ENCODE results near the gene FLYWCH2.
"Not testable (repeated sequence)": the region's sequence is repeated elsewhere in the genome, so short reads cannot be mapped to it uniquely, and the experiment has no call there.

Gene FLYWCH2

DNA sequence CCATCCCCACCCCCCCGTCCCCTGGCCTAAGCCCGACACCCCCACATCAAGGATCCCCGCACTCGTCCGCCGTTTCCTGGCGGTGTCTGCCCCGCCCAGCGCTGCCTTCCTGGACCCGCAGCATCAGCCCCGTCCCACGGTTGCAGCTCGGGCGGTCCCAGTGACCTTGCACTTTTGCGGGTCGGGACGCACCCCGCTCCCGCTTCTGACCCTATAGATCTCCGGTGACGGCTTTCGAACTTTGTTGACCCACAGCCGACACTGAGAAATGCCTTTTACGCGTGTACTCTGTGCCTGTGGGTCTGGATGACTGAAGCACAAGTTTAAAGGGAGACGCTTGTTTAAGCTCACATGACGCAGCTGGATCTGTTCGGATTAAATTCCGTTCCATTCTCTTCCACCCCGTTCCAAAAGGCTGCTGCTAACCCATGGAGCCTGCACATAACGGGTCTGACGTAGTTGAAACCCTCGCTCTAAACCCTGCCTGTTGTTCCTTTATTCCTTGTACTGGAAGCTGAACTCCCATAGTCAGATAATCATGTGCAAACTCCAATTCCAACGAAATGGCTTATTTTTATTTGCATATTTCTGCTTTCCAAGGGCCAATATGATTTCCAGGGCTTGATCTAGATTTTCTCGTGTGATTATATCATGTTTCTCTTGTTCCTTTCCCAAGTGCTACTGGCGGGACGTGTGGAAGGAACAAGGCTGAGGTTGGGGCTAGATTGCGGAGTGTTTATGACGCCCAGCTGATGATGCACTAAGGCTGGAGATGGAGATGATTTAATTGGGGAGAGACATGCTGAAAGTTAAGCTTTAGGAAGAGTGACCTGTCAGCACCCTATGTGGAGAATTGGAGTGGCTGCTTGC is 29.6 kb downstream of the FLYWCH2 start:
- no peak for DNase-seq (ENCODE audit: low read depth in 2 of 2)

DNA sequence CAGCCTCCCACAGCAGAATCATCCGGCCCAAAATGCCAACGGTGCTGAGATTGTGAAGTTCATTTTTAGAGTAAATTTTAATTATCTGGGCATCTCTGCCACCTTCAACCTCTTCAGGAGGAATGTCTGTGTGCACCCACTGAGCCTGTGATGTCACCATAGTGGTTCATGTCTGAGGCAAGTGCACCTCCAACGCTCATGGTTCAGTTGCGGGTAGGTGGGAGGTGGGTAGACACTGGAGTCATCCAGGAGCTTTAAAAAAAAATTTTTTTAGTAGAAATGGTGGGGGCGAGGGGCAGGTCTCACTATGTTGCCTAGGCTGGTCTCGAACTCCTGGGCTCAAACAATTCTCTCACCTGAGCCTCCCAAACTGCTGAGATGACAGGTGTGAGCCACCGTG is 30.6 kb downstream of the FLYWCH2 start:
- DNase-seq (ENCODE audit: low read depth in 2 of 2), result no peak

DNA sequence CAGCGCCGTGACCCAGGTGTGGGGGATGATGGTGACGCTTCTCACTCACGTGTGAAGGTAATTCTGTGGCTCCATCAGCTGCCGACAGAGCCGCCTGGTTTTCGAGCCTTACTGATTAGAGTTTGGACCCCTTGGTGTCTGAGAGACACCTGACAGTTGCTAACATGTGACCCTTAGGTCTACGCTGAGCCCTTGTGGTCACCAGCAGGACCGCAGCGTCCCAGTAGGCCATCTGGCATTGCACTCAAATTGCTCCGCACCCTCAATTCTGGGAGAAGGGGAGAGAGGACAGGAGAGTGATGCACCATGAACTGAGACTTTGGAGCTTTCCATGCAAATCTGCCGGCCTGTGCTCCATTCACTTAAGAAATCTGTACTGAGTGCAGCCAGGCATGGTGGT is 31.2 kb downstream of the FLYWCH2 start:
- DNase-seq (ENCODE audit: low read depth in 2 of 2), result no peak

DNA sequence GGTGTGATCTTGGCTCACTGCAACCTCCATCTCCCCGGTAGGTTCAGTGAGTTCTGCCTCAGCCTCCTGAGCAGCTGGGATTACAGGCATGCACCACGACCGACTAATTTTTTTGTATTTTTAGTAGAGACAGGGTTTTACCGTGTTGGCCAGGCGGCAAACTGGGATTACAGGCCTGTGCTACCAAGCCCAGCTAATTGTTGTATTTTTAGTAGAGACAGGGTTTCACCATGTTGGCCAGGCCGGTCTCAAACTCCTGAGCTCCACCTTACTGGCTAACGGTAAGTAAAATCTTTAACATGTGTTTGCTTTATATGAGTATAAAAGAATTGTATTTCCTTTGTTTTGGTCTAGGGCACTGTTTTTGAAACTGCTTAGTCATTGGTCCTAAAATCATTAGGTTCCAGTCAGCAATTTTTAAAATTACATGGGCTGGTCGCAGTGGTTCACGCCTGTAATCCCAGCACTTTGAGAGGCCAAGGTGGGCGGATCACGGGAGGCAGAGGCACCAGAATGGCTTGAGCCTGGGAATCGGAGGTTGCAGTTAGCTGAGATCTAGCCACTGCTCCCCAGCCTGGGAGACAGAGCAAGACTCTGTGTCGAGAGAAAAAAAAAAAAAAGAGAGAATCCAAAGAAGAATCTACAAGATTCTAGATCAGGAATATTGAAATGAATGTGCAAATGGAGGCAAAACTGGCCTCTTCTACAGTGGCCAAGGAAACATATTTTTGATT is 32.3 kb downstream of the FLYWCH2 start:
- no peak for DNase-seq (ENCODE audit: low read depth in 2 of 2)

DNA sequence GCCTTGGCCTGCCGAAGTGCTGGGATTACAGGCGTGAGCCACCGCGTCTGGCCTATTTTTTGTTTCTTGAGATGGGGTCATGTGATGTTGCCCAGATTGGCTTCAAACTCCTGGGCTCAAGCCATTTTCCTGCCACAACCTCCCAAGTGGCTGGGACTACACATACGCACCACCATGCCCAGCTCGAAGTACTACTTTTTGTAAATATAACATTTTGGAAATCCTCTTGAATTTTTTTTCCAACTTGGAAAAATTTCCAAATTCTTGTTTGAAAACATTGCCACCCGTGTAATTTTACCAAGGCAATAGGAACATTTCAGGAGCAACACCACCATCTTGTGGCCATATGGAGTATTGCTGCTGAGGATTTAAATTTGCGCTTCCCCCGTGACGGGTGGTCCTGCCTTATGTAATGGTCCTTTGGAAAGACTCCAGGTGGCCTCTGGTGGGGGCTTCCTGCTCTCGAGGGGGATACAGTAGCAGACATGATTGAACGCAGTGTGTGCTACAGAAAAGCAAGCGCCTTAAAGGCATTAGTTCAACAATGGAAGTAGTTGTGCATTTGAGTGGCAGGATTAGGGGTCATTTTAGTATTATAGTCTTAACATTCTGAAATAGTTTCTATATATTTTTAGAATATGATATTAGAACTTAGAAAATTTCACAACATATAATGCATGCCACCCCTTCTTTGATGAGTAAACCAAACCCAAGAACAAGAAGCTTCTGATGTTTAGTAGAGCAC is 36.7 kb downstream of the FLYWCH2 start:
- peak in 1 of 2 donors; percentile 35 for DNase-seq (ENCODE audit: low read depth in 2 of 2)

DNA sequence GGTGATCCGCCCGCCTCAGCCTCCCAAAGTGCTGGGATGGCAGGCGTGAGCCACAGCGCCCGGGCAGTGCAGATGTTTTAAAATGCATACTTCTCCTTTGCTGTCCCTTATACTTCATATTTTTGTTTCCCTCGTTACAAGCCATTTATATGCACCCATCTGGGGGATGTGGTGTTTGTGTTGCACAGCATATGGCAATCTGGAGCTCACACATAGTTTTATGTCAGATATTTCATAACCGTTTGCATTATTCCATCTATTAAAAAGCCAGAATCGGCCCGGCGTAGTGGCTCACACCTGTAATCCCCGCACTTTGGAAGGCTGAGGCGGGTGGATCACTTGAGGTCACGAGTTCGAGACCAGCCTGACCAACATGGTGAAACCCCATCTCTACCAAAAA is 40.5 kb downstream of the FLYWCH2 start:
- DNase-seq (ENCODE audit: low read depth in 2 of 2), result no peak

DNA sequence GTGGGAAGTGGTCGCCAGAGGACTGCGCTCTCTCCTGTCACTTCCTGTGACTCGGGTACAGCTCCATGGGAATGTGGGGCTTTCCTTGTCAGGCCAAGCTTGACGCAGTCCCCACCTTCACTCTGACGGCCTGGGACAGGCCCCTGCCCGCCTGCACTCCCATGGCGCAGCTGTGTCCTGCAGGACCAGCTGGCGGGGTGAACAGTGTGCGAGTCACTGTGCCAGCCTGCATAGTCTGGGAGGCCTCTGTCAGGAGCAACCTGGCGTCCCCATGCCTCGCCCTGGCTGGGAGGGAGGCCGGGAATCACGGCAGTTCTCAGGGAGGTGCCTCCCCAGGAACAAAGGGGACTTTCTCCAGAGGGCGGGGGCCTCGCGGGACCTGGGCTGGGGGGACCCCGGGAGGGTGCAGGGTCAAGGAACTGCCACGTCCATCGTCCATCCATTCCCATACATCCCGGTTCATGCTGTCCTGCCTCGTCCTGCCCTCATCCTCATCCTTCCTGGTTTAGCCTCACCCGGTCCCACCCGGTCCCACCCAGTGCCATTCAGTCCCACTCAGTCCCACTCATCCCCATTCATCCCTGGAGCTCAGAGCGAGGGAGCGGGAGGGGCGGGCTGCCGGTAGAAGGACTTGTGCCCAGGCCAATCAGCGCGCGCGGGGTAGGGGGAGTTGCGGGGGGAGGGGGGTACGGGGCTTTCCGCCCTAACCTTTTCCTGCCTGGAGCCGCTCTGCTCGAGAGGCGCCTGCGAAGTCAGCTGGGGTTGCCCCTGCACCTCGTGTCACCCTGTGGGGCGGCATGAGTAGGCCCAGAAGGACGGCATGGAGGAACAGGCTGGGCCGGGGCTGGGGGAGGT is 42.1 kb downstream of the FLYWCH2 start:
- DNase-seq (ENCODE audit: low read depth in 2 of 2), result no peak

DNA sequence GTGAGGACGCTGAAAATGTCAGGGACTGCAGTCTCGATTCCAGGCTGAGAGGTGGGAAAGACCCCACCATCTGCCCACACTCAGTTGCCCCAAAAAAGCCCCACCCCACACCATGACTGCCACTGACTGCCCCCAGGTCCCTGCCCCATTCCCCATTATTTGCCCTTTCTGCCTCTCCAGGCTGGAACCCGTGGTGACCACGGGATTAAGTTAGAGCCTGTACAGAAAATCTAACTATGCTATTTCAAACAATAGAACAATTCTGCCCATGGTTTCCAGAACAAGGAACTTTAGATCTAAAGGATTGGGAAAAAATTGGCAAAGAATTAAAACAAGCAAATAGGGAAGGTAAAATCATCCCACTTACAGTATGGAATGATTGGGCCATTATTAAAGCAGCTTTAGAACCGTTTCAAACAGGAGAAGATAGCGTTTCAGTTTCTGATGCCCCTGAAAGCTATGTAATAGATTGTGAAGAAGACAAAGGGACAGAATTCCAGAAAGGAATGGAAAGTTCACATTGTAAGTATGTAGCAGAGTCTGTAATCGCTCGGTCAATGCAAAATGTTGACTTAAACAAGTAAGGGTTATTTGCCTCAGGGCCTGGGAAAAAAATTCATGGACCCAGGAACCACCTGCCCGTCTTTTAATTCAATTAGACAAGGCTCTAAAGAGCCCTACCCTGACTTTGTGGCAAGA is 43.1 kb downstream of the FLYWCH2 start:
- DNase-seq (ENCODE audit: low read depth in 2 of 2), result no peak

DNA sequence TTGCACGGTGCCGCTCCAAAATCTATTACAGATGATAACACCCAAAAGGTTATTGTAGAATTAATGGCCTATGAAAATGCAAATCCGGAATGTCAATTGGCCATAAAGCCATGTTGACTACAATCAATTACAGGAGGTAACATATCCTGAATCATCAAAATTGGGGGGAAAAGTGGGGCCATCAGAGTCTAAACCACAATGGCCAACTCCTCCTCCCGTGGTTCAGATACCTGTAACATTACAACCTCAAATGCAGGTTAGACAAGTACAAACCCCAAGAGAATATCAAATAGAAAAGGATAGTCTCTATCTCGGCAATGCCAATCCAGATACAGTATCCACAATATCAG is 43.6 kb downstream of the FLYWCH2 start:
- DNase-seq (ENCODE audit: low read depth in 2 of 2), result no peak

DNA sequence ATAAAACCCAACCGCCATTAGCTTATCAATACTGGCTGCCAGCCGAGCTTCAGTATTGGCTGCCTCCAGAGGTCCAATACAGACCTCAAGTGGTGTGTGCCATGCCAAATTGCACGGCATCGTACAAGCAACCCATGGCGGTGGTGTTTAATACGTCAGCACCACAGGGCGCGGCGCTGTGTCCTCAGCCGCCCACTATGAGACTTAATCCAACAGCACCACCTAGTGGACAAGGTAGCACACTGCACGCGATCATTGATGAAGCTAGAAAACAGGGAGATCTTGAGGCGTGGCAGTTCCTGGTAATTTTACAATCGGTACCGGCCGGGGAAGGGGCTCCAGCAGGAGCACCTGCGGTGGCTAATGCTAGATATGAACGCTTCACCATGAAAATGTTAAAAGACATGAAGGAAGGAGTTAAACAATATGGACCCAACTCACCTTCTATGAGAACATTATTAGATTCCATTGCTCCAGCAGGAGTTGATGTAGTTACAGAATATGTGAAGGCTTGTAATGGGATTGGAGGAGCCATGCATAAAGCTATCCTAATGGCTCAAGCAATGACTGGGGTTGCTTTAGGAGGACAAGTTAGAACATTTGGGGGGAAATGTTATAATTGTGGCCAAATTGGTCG is 44.1 kb downstream of the FLYWCH2 start:
- DNase-seq (ENCODE audit: low read depth in 2 of 2), result peak; percentile 78 to 86

DNA sequence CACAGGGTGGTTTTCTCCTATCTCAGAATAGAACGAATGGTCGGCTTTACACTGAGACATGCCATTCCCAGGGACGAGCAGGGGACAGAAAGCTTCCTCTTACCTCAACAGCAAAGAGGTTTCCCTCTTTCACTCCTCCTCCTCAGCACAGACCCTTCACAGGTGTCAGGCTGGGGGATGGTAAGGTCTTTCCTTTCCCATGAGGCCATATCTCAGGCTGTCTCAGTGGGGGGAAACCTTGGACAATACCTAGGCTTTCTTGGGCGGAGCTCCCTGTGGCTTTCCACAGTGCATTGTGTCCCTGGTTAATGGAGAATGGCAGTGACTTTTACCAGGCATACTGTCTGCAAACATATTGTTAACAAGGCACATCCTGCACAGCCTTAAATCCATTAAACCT is 45.1 kb downstream of the FLYWCH2 start:
- DNase-seq (ENCODE audit: low read depth in 2 of 2), result not testable (repeated sequence)

DNA sequence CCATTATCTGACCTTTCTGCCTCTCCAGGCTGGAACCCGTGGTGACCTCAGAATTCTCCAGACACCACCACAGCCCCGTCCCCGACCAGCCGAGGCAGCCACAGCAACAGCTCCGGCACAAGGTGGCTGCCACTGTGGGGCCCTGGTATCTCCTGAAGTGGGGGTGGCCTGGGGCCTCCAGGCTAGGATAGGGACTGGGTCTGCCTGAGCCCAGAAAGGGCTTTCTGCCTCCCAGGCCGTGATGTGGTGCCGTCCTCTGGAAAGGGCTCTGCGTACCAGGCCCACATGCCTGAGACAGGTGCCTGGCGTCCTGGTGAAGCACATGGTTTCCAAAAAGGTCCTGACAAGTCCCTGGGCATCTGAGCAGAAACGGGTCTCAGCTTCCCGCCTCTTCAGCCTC is 45.8 kb downstream of the FLYWCH2 start:
- no peak for DNase-seq (ENCODE audit: low read depth in 2 of 2)

DNA sequence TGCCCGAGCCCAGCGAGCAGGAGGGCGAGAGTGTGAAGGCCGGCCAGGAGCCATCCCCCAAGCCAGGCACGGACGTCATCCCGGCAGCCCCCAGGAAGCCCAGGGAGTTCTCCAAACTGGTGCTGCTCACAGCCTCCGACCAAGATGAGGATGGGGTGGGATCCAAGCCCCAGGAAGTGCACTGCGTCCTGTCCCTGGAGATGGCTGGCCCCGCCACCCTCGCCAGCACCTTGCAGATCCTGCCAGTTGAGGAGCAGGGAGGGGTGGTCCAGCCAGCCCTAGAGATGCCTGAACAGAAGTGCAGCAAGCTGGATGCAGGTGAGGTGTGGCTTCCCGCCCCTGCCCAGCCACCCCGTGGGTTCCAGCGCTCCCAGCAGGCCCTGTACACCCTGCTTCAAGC is 46.7 kb downstream of the FLYWCH2 start:
- DNase-seq (ENCODE audit: low read depth in 2 of 2), result no peak

DNA sequence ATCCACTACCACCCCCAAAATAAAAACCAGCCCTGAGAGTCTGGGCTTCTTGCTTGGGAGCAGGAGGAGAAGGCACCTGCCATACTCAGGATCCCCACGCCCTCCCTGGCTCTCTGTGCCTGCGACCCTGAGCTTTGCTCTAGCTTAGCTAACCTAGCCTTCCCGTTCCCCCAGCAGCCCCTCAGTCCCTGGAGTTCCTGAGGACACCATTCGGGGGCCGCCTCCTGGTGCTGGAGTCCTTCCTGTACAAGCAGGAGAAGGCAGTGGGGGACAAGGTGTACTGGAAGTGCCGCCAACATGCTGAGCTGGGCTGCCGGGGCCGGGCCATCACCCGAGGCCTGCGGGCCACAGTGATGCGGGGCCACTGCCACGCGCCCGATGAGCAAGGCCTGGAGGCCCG is 47.2 kb downstream of the FLYWCH2 start:
- no peak for DNase-seq (ENCODE audit: low read depth in 2 of 2)

DNA sequence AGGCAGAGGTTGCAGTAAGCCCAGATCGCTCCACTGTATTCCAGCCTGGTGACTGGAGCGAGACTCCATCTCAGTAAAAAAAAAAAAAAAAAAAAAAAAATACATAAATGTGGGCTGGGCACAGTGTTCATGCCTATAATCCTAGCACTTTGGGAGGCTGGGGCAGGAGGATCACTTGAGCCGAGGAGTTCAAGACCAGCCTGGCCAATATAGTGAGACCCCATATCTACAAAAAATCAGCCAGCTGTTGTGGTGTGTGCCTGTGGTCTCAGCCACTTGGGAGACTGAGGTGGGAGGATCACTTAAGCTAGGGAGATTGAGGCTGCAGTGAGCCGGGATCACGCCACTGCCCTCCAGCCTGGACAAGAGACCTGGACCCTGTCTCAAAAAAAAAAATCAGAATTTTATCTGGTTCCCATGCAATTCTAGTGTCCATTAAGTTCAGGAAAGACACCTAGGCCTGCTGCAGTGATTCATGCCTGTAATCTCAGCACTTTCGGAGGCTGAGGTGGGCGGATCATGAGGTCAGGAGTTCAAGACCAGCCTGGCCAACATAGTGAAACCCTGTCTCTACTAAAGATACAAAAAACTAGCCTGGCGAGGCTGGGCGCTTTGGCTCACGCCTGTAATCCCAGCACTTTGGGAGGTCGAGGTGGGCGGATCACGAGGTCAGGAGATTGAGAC is 48.4 kb downstream of the FLYWCH2 start:
- DNase-seq (ENCODE audit: low read depth in 2 of 2), result not testable (repeated sequence)

DNA sequence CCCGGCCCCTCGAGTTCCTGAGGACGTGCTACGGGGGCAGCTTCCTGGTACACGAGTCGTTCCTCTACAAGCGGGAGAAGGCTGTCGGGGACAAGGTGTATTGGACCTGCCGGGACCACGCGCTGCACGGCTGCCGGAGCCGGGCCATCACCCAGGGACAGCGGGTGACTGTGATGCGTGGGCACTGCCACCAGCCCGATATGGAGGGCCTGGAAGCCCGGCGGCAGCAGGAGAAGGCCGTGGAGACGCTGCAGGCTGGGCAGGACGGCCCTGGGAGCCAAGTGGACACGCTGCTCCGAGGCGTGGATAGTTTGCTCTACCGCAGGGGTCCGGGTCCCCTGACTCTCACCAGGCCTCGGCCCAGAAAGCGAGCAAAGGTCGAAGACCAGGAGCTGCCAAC is 50.1 kb downstream of the FLYWCH2 start:
- DNase-seq (ENCODE audit: low read depth in 2 of 2), result no peak

DNA sequence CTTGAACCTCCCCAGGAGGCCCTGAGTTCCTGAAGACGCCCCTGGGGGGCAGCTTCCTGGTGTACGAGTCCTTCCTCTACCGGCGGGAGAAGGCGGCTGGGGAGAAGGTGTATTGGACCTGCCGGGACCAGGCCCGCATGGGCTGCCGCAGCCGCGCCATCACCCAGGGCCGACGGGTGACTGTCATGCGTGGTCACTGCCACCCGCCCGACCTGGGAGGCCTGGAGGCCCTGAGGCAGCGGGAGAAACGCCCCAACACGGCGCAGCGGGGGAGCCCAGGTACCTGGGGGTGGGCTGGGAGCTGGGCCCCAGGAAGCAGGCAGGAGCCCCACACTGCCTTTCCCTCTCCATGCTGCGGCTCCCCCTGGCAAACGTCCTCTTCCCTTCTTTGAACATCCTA is 50.7 kb downstream of the FLYWCH2 start:
- no peak for DNase-seq (ENCODE audit: low read depth in 2 of 2)

DNA sequence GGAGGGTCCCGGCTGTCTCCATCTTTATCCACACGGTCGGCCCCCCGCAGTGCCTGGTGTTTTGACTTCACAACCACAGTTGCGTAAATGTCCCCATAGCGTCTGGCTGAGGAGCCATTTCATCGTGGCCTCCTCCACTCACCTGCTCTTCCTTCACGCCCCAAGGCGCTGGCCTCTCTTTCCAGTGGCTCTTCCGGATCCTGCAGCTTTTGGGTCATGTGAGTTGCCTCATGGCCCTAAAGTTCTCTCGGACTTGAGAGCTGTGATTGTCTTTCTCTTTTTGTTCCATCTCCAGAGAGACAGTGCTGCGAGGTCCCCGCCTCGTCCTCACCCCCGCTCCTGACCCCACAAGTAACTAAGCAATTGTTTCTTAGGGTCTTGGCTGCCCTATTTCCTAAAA is 51.4 kb downstream of the FLYWCH2 start:
- DNase-seq (ENCODE audit: low read depth in 2 of 2), result no peak

DNA sequence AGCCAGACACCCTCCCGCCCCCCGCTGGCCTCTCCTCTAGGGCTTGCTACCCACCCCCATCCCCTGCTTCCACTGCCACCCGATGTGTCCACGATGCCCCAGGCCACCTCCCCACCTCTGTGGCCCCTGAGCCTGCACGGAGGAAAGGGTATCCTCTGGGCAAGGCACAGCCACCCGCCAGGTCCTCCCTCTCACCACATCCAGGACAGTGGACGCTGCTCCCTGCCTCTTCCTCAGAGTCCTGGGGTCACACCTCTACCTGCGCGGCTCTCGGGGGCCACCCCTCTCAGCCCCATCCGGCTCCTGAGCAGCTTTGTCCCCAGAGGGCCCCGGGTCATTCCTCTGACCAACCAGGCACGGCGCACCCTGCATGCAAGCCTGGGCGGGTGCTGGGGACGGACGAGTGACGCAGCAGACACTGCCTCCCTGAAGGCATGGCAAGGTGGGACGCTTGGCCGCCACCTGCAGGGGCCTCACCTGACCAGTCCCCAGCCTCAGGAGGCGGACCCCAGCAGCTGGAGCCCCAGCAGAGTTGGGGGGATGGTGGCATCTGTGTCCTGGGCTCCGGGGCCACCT is 53.5 kb downstream of the FLYWCH2 start:
- DNase-seq (ENCODE audit: low read depth in 2 of 2), result no peak

DNA sequence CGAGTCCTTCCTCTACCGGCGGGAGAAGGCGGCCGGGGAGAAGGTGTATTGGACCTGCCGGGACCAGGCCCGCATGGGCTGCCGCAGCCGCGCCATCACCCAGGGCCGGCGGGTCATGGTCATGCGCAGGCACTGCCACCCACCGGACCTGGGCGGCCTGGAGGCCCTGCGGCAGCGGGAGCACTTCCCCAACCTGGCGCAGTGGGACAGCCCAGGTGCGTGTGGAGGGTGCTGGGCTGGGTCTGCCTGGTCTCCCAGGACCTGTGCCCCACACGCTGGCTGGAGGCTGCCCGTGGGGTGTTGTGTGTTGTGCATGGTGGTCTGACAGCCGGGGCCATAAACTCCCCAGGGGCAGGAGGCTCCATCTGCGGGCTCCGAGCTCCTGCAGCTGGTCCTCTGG is 54.2 kb downstream of the FLYWCH2 start:
- DNase-seq (ENCODE audit: low read depth in 2 of 2), result no peak

Measured in stimulated activated CD4-positive, alpha-beta T cell treated with anti-CD3 and anti-CD28 coated beads, Interleukin-15, amount 100 ng/mL, for 48 hours (primary cell).